Measurements from ENCODE around the gene CROCC2.

GRCh38 chr2:240965905-240966456, 59.8 kb downstream of the CROCC2 start:
- no peak for TF ChIP-seq CTCF (conservative IDR thresholded peaks at IDR 0.05)
- no peak for TF ChIP-seq ZFX (IDR thresholded peaks at IDR 0.05)
